Measurements from ENCODE around the gene PRRG2. TPM values are rescaled to one million over a fixed set of nuclear protein-coding genes. Genes with fewer than 3 reads are reported as not detected.

Gene PRRG2
- total RNA-seq, 1 experiment from 2014 or later: 5.8 TPM

DNA sequence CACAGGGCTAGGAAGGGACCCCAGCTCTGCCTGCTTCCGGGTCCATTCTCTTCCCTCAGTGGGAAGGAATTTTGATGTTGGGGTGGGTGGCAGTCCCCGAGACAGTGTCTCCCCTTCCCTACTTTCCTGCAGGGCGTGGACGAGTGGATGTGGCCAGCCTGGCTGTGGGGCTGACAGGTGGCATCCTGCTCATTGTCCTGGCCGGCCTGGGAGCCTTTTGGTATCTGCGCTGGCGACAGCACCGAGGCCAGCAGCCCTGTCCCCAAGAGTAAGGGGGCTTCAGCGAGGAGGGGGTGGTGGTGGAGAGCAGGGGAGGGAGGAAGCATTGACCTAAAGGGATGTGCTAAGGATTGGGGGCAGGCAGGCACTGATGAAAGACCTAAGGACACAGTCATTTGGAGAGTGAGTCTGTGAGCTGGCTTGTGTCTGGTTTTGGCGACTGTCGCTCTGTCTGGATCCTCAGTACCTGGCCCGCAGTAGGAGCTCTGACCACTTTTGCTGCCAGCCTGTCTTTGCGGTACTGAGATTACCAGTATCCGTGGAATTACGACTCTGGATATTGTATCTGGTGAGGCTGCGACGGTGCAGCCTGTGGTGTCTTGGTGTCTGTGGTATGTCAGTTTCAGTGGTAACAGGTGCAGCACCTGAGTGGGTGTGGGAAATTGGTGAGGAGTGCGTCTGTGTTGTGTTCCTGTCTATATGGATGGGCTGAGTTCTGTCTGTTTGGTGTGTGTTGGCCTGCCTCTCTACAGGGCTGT lies 7.4 kb downstream of the PRRG2 start:
- no peak for DNase-seq (ENCODE audit: low read depth)

GRCh38 chr19:49589502-49589905 lies 8.4 kb downstream of the PRRG2 start:
- DNase-seq (ENCODE audit: low read depth): no peak

GRCh38 chr19:49590071-49590970 lies 9.2 kb downstream of the PRRG2 start:
- DNase-seq (ENCODE audit: low read depth): peak; percentile 99

GRCh38 chr19:49590971-49591730 lies 10.0 kb downstream of the PRRG2 start, which contains the start of gene PRR12:
Gene PRR12, plus strand, starts transcription at chr19:49591182. Its CDS starts 473 bp downstream, at chr19:49591655.
- peak; percentile 76 for DNase-seq (ENCODE audit: low read depth)

GRCh38 chr19:49591731-49592485 lies 10.8 kb downstream of the PRRG2 start:
- DNase-seq (ENCODE audit: low read depth): peak; percentile 54

DNA sequence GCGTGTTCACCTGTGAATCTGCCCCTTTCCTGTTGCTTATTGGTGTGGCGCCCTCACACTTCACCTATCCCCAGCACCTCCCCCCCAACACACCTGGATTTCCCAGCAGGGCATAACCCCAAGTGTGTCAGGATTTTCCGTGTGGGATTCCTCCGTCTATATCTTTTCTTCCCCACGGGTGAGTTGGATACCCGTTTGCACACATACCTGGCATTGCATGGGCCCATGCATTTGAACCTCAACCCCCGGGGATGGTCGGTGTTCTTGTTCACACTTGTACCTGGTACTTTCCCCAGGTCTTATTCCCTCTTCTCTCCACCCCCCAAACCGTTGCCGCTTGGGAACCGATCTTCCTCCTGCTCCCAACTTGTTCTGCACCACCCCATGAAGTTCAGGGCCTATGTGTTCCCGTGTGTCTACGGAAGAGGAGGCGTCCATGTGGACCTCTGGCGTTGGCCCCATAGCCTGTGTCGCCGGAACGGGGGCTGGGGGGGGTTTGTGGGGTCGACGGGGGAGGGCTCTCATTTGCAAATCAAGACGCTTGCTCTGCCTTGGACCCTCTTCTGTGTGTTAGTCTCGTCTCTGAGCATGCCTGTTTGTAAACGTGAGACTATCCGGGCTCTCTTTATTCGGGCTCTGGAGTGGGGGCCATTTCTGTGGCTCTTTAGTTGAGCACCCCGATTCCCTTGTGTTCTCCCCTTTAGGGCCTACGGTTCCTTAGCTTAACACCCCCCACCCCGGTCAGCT lies 11.5 kb downstream of the PRRG2 start:
- DNase-seq (ENCODE audit: low read depth): no peak

DNA sequence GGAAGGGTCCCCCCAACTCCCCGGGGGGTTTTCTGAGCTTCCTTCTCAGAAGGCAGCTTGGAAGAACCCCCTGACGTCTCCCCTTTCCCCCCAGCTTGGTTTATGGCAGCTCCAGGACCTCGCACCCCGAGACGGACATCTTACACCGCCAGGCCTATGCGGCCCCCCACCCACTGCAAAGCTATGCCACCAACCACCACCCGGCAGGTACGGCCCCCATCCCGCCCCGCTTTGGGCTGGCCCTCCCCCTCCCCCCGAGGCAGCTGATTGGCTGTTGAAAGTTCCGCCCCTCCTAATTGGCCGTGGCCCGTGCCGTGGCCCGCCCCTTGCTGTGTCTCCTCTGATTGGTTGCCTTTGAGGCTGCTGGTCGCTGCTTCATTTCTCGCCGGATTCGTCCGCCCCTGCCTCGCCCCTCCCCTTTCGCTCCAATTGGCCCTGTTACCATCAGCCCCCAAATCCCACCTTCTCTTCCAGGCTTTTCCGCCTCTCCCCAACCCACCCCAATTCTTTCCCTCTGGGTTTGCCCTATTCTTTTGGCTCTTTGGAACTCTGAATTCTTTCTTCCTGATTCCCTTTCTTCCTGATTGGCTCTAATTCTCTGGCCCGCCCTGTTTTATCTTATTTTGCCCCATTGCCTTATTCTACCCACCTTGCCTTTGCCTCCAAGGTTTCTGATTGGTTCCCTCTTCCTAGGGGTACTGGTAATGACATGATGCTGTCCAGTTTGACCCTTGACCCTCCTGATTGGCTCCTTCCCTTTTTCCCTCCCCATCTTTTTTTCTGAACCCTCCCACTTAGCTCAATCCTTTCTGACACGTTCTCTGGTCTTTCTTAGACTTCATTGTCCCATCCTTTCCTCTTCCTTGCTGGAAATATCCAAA lies 12.4 kb downstream of the PRRG2 start:
- DNase-seq (ENCODE audit: low read depth): peak; percentile 54

DNA sequence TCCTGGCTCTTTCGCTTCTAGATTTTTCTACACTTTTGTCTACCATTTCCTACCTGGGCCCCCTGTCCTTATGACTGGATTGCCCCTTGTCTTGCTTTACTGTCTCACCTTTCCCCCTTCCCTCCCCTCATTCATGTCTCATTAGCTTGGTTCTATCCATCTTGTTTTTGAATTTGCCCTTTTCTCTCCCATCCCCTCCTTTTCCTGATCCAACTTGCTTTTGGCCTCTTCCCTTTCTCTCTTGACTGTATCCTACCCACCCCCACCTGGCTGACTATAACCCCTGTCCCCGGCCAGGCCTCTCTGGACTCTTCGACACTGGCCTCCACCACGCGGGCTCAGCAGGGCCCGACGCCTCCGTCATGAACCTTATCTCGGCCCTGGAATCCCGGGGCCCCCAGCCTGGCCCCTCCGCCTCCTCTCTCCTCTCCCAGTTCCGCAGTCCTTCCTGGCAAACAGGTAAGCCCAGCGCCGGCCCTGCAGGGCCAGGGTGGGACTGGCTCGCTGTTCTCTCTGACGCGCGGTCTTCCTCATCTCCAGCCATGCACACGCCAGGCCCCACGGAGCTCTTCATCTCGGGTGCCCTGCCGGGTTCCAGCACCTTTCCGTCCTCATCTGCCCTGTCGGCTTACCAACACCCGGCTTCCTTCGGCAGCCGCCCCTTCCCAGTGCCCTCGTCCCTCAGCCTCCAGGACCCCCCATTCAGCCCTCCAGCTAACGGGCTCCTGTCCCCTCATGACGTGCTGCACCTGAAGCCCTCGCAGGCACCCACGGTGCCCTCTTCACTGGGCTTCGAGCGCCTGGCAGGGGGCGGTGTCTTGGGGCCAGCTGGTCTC lies 13.3 kb downstream of the PRRG2 start:
- no peak for DNase-seq (ENCODE audit: low read depth)

DNA sequence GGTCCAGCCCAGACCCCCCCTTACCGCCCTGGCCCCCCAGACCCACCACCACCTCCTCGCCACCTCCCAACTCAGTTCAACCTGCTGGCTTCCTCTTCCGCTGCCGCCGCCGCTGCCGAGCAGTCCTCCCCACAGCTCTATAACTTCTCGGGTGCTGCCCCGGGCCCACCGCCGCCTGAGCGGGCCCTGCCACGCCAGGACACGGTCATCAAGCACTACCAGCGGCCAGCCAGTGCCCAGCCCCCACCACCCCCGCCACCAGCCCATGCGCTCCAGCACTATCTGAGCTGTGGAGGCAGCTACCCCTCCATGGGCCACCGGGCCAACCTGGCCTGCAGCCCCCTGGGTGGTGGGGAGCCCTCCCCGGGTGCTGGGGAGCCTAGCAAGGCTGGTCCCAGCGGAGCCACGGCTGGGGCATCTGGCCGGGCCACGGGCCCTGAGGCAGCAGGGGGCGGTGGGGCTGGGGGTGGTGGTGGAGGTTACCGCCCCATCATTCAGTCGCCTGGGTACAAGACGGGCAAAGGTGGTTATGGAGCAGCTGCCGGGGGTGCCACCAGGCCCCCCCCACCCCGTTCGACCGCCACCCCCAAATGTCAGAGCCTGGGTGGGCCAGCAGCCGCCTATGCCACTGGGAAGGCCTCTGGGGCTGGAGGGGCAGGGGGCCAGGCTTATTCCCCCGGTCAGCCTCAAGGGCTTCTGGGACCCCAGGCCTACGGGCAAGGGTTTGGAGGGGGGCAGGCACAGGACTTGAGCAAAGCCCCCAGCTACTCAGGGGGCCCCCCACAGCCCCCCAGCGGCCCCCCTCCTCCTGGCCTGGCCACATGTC lies 14.1 kb downstream of the PRRG2 start:
- no peak for DNase-seq (ENCODE audit: low read depth)

GRCh38 chr19:49595819-49596404 lies 14.8 kb downstream of the PRRG2 start:
- DNase-seq (ENCODE audit: low read depth): no peak

DNA sequence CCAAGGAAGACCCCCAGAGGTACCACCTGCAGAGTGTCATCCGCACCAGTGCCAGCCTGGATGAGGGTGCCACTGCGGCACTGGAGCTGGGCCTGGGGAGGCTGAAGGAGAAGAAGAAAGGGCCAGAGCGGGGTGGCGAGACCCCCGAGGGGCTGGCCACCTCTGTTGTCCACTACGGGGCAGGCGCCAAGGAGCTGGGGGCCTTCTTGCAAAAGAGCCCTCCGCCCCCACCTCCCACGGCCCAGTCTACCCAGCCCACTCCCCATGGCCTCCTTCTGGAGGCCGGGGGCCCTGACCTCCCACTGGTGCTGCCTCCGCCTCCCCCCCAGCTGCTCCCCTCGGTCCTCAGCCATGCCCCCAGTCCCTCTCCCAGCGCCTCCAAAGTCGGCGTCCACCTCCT lies 15.3 kb downstream of the PRRG2 start:
- DNase-seq (ENCODE audit: low read depth): no peak

GRCh38 chr19:49596954-49597702 lies 16.0 kb downstream of the PRRG2 start:
- no peak for DNase-seq (ENCODE audit: low read depth)

DNA sequence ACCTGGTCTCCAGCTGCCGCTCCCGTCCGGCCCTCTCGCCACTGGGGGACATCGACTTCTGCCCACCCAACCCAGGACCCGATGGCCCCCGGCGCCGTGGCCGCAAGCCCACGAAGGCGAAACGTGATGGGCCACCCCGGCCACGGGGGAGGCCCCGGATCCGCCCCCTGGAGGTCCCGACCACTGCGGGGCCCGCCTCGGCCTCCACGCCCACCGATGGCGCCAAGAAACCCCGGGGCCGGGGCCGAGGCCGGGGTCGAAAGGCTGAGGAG lies 16.5 kb downstream of the PRRG2 start:
- no peak for DNase-seq (ENCODE audit: low read depth)

- no peak for DNase-seq (ENCODE audit: low read depth)
Measured at GRCh38 chr19:49599378-49600295, 18.5 kb downstream of the PRRG2 start.

DNA sequence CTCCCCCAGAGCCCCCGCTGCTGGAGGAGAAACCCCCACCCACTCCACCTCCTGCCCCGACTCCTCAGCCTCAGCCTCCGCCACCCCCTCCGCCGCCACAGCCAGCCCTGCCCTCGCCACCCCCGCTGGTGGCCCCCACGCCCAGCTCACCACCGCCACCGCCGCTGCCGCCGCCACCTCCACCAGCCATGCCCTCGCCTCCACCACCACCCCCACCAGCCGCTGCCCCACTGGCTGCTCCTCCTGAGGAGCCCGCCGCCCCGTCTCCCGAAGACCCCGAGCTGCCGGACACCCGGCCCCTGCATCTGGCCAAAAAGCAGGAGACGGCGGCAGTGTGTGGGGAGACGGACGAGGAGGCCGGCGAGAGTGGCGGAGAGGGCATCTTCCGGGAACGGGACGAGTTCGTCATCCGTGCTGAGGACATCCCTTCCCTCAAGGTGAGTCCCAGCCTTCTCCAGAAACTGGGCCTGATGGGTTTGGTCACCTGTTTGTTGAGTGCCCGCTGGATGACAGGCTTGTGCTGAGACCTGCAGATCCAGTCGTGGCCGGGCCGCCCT lies 20.4 kb downstream of the PRRG2 start:
- DNase-seq (ENCODE audit: low read depth): no peak

Measured in Daoy (cell line).